Uterus (tissue), 2 donors: ENCODE measurements around the gene FSIP1.

Source experiments
- POLR2A ChIP-seq, 2 donors: fragments of 450-650 bp; IDR thresholded peaks; one replicate each; pipeline ENCODE4 v1.6.1; 2016; ENCODE audit warnings: antibody characterized with exemption in 2 of 2, mild to moderate bottlenecking in 1 of 2, moderate library complexity in 1 of 2
- TF ChIP-seq, protein P1 (sequence below), 4 experiments: fragments of 200-600 bp in 2 of 4; fragments of 450-650 bp in 2 of 4; sonication (generic) in 2 of 4; IDR thresholded peaks; one replicate each; pipeline ENCODE4 v1.5.1; 2016 to 2019; ENCODE audit warnings: antibody characterized with exemption in 4 of 4, mild to moderate bottlenecking in 2 of 4, moderate library complexity in 1 of 4

DNA sequence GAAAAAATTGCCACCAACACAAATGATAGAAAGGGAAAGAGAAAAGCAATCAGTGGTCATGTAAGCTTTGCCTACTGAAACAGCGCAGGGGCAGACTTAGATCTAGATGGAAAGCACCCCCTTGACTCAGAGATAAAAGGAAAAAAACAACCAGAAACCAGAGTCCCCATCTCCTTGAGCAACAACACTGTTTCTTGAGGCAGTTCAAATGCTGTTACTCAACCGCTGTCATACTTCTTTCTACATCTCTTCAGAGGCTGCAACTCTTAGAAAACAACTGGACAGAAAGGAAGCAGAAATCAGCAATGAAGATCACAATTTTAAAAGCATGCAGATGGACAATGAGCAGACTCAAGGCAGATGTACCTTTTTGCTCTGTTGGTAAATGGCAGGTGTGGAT, 36.5 kb downstream of the FSIP1 start:
- no peak for TF ChIP-seq POLR2A (IDR thresholded peaks at IDR 0.05)
- TF ChIP-seq, protein P1, sequence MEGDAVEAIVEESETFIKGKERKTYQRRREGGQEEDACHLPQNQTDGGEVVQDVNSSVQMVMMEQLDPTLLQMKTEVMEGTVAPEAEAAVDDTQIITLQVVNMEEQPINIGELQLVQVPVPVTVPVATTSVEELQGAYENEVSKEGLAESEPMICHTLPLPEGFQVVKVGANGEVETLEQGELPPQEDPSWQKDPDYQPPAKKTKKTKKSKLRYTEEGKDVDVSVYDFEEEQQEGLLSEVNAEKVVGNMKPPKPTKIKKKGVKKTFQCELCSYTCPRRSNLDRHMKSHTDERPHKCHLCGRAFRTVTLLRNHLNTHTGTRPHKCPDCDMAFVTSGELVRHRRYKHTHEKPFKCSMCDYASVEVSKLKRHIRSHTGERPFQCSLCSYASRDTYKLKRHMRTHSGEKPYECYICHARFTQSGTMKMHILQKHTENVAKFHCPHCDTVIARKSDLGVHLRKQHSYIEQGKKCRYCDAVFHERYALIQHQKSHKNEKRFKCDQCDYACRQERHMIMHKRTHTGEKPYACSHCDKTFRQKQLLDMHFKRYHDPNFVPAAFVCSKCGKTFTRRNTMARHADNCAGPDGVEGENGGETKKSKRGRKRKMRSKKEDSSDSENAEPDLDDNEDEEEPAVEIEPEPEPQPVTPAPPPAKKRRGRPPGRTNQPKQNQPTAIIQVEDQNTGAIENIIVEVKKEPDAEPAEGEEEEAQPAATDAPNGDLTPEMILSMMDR (IDR thresholded peaks at IDR 0.05): no peak
